HEK293 (cell line): ENCODE results near the gene ACSS1.

ENCODE experiments used
- CTCF ChIA-PET: fragments of 350-600 bp; formaldehyde crosslinking; extraction: SDS; loops from one replicate; lab custom pipeline; 2021; ENCODE audit warnings: antibody characterized with exemption; lab: Yijun Ruan, JAX
- POLR2A ChIA-PET: fragments of 300-600 bp; formaldehyde crosslinking; extraction: SDS; loops from one replicate; lab custom pipeline; 2020; ENCODE audit warnings: antibody characterized with exemption, inconsistent platforms; lab: Yijun Ruan, JAX
- H3K27ac ChIP-seq: fragments of 200-500 bp; sonication (Bioruptor generic); 2 replicates; pipeline ENCODE4 v1.5.1; 2014; ENCODE audit warnings: low read depth, low read length, control low read depth, inconsistent platforms; ENCODE audit errors: extremely low read depth
- H3K36me3 ChIP-seq, 2 experiments: fragments of 200-500 bp in 1 of 2; sonication (Bioruptor generic) in 1 of 2; 1 replicate in 1 of 2; 2 replicates in 1 of 2; pipeline ENCODE4 v1.5.1; 2014 to 2017; ENCODE audit warnings: inconsistent platforms in 2 of 2, low read length in 2 of 2; ENCODE audit not compliant: control insufficient read depth in 2 of 2, insufficient read depth in 1 of 2
- H3K4me1 ChIP-seq: fragments of 200-500 bp; sonication (Bioruptor generic); 2 replicates; pipeline ENCODE4 v1.5.1; 2014; ENCODE audit warnings: mild to moderate bottlenecking, low read length, inconsistent platforms; ENCODE audit not compliant: control insufficient read depth, insufficient read depth
- H3K4me3 ChIP-seq: 2 replicates; pipeline ENCODE4 v1.5.1; 2011; ENCODE audit warnings: low read depth, mild to moderate bottlenecking, control low read depth, low read length, moderate library complexity
- H3K9me3 ChIP-seq: fragments of 200-500 bp; sonication (Bioruptor generic); 2 replicates; pipeline ENCODE4 v1.5.1; 2014; ENCODE audit warnings: low read depth, low read length, inconsistent platforms; ENCODE audit not compliant: control insufficient read depth, insufficient read depth
- BCL11B ChIP-seq: fragments of 450-650 bp; formaldehyde crosslinking; IDR thresholded peaks from 2 replicates; pipeline ENCODE4 v1.5.1; 2016; ENCODE audit warnings: low read depth, missing biosample characterization, missing genetic modification characterization
- EGR2 ChIP-seq: fragments of 450-650 bp; formaldehyde crosslinking; IDR thresholded peaks from 2 replicates; pipeline ENCODE4 v1.5.1; 2016; ENCODE audit warnings: low read depth, missing biosample characterization, missing genetic modification characterization
- GFI1B ChIP-seq: fragments of 450-650 bp; formaldehyde crosslinking; IDR thresholded peaks from 2 replicates; pipeline ENCODE4 v1.5.1; 2016; ENCODE audit warnings: missing biosample characterization, missing genetic modification characterization
- HOXD13 ChIP-seq: sonication (generic); formaldehyde crosslinking; IDR thresholded peaks from 2 replicates; pipeline ENCODE4 v1.8.0; 2022; ENCODE audit warnings: missing genetic modification reagents, borderline replicate concordance
- PRDM1 ChIP-seq: fragments of 450-650 bp; formaldehyde crosslinking; IDR thresholded peaks from 2 replicates; pipeline ENCODE4; 2016; ENCODE audit warnings: missing biosample characterization, missing genetic modification characterization
- SCRT1 ChIP-seq: fragments of 450-650 bp; formaldehyde crosslinking; IDR thresholded peaks from 2 replicates; pipeline ENCODE4 v1.5.1; 2016; ENCODE audit warnings: missing biosample characterization, missing genetic modification characterization, borderline replicate concordance
- ZNF112 ChIP-seq: fragments of 450-650 bp; formaldehyde crosslinking; IDR thresholded peaks from 2 replicates; pipeline ENCODE4 v1.5.0; 2017; ENCODE audit warnings: missing biosample characterization, missing genetic modification characterization
- ZNF138 ChIP-seq: fragments of 450-650 bp; formaldehyde crosslinking; IDR thresholded peaks from 2 replicates; pipeline ENCODE4 v1.5.1; 2016; ENCODE audit warnings: missing biosample characterization, missing genetic modification characterization, borderline replicate concordance
- ZNF16 ChIP-seq: fragments of 450-650 bp; formaldehyde crosslinking; IDR thresholded peaks from 2 replicates; pipeline ENCODE4 v1.5.1; 2016; ENCODE audit warnings: low read depth, missing biosample characterization, missing genetic modification characterization
- ZNF335 ChIP-seq: fragments of 450-650 bp; formaldehyde crosslinking; conservative IDR thresholded peaks from 2 replicates; pipeline ENCODE4 v1.5.1; 2016; ENCODE audit warnings: missing biosample characterization, missing genetic modification characterization
- ZNF366 ChIP-seq: fragments of 450-650 bp; formaldehyde crosslinking; conservative IDR thresholded peaks from 2 replicates; pipeline ENCODE4 v1.5.1; 2016; ENCODE audit warnings: missing biosample characterization, missing genetic modification characterization
- ZNF600 ChIP-seq: fragments of 450-650 bp; formaldehyde crosslinking; IDR thresholded peaks from 2 replicates; pipeline ENCODE4 v1.5.1; 2016; ENCODE audit warnings: missing biosample characterization, missing genetic modification characterization
- ZNF660 ChIP-seq: fragments of 450-650 bp; IDR thresholded peaks from 2 replicates; pipeline ENCODE4 v1.5.1; 2018; ENCODE audit warnings: missing biosample characterization, mild to moderate bottlenecking, missing genetic modification characterization
- ZNF707 ChIP-seq: fragments of 450-650 bp; formaldehyde crosslinking; IDR thresholded peaks from 2 replicates; pipeline ENCODE4 v1.5.1; 2016; ENCODE audit warnings: missing biosample characterization, missing genetic modification characterization
- TF ChIP-seq, protein P1 (sequence below): fragments of 450-650 bp; formaldehyde crosslinking; IDR thresholded peaks from 2 replicates; pipeline ENCODE4 v1.5.1; 2016; ENCODE audit warnings: missing biosample characterization, missing genetic modification characterization
- TF ChIP-seq, protein P2 (sequence below): fragments of 450-650 bp; formaldehyde crosslinking; conservative IDR thresholded peaks from 2 replicates; pipeline ENCODE4 v1.5.1; 2016; ENCODE audit warnings: low read depth, missing biosample characterization, missing genetic modification characterization
- TF ChIP-seq, protein P3 (sequence below): fragments of 450-650 bp; formaldehyde crosslinking; conservative IDR thresholded peaks from 2 replicates; pipeline ENCODE4 v1.5.1; 2016; ENCODE audit warnings: low read depth, missing biosample characterization, missing genetic modification characterization

The ACSS1 gene

DNA sequence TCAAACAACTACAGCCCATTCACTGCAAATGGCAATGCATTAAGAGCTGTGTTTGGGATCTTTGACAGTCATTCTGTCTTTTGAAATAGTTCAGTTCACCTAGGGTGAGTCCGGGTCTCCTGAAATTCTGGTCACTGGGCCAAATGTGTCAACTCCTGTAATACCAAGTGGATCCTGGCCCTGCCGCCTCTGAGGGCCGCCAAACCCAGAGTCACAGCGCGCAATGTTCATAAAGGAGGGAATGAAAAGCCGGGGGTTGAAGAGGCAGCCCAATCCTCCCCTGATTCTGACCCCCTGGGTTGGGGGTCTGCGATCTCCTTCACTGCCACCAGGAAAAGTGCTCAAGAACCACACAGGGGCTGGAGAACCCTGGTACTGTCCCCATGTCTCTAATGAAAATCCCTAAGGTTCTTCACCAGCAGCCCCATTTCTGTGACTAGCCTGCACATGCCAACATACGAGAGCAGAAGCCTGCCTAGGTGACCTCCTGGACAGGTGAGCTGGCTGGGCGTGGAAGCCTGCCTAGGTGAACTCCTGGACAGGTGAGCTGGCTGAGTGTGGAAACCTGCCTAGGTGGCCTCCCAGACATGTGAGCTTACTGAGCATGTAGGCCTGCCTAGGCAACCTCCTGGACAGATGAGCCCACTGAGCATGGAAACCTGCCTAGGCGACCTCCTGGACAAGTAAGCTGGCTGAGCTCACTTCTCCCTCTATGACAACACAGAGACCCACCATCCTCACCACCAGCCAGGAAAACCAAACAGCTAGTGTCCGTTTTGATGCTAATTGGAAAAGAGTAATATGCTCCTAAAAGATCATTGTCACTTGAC lies 49.3 kb downstream of the ACSS1 start:
- H3K4me3 ChIP-seq, result no peak overlapping the region
- H3K27ac ChIP-seq, result no peak overlapping the region
- H3K4me1 ChIP-seq, result no peaks in the 10 kb centered on the region
- TF ChIP-seq ZNF335 (tag by site-specific recombination) (no peak), ZNF16 (no peak), GFI1B (tag by site-specific recombination) (no peak), ZNF138 (tag by site-specific recombination) (no peak), PRDM1 (no peak), HOXD13 (CRISPR knock-in tag) (no peak), ZNF660 (tag by site-specific recombination) (no peak), ZNF600 (no peak), BCL11B (no peak), ZNF366 (no peak), ZNF707 (no peak), EGR2 (tag by site-specific recombination) (no peak)
- TF ChIP-seq, protein P1, sequence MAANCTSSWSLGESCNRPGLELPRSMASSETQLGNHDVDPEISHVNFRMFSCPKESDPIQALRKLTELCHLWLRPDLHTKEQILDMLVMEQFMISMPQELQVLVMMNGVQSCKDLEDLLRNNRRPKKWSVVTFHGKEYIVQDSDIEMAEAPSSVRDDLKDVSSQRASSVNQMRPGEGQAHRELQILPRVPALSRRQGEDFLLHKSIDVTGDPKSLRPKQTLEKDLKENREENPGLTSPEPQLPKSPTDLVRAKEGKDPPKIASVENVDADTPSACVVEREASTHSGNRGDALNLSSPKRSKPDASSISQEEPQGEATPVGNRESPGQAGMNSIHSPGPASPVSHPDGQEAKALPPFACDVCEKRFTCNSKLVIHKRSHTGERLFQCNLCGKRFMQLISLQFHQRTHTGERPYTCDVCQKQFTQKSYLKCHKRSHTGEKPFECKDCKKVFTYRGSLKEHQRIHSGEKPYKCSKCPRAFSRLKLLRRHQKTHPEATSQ (tag by site-specific recombination), result no peak
- H3K36me3 ChIP-seq, result peaks cover 0 to 31% of the 10 kb centered on the region in 2 experiments; a peak in 1 of 3 replicates
- POLR2A ChIA-PET, result no interaction called here
- CTCF ChIA-PET, result interaction anchor here (1.1 to 1.4 kb wide), 3 partner anchors 15 to 391 kb away, joined by 3 to 5 read pairs (median 4); no protein-coding TSS in a partner anchor
- H3K9me3 ChIP-seq, result no peaks in the 10 kb centered on the region

DNA sequence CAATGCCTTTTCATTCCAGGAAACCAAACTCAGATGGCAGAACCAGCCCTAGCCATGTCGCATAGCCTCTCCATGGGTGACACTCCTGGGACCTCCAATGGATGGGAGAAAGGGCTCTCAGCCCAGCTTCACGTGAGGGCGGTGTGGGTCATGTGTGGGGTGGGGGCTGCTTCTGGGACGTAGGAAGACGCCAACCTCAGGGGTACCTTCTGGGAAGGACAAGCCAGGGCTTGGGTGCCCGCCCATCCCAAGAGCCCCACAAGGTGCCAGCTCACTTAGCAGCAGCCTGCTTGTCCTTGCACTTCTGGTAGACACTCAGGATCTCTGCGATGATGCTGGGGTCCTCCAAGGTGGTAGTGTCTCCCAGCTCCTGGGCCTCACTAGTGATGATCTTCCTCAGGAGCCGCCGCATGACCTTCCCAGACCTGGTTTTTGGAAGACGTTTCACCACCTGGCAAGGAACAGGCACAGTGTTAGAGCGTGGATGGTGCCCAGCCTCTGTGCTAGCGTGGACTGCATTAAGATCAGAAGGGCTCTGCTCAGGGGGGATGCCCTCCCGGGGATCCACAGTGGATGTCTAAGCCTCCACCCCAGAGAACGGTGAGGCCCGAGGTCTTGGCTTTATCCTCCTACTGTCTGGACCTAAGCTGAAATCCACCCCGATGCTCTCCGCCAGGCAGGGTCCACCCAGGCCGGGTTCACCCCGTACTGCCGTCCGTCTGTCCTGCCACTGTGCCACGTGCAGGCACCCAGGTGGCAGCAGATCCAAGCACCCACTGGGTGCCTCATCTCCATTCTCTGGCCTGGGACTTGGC lies 50.2 kb downstream of the ACSS1 start:
- POLR2A ChIA-PET, result no interaction called here
- H3K36me3 ChIP-seq, result peaks cover 0 to 29% of the 10 kb centered on the region in 2 experiments; a peak in 1 of 3 replicates

More for the DNA sequence above, 50.2 kb downstream of the ACSS1 start:
- Histone ChIP-seq H3K9me3 (no peaks in the 10 kb centered on the region), H3K4me1 (no peaks in the 10 kb centered on the region), H3K4me3 (no peak overlapping the region), H3K27ac (no peak overlapping the region)
- CTCF ChIA-PET, result no interaction called here
- TF ChIP-seq, protein P2, sequence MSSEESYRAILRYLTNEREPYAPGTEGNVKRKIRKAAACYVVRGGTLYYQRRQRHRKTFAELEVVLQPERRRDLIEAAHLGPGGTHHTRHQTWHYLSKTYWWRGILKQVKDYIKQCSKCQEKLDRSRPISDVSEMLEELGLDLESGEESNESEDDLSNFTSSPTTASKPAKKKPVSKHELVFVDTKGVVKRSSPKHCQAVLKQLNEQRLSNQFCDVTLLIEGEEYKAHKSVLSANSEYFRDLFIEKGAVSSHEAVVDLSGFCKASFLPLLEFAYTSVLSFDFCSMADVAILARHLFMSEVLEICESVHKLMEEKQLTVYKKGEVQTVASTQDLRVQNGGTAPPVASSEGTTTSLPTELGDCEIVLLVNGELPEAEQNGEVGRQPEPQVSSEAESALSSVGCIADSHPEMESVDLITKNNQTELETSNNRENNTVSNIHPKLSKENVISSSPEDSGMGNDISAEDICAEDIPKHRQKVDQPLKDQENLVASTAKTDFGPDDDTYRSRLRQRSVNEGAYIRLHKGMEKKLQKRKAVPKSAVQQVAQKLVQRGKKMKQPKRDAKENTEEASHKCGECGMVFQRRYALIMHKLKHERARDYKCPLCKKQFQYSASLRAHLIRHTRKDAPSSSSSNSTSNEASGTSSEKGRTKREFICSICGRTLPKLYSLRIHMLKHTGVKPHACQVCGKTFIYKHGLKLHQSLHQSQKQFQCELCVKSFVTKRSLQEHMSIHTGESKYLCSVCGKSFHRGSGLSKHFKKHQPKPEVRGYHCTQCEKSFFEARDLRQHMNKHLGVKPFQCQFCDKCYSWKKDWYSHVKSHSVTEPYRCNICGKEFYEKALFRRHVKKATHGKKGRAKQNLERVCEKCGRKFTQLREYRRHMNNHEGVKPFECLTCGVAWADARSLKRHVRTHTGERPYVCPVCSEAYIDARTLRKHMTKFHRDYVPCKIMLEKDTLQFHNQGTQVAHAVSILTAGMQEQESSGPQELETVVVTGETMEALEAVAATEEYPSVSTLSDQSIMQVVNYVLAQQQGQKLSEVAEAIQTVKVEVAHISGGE (tag by site-specific recombination), result no peak
- TF ChIP-seq SCRT1 (tag by site-specific recombination) (no peak), ZNF112 (tag by site-specific recombination) (no peak)
- TF ChIP-seq, protein P3, sequence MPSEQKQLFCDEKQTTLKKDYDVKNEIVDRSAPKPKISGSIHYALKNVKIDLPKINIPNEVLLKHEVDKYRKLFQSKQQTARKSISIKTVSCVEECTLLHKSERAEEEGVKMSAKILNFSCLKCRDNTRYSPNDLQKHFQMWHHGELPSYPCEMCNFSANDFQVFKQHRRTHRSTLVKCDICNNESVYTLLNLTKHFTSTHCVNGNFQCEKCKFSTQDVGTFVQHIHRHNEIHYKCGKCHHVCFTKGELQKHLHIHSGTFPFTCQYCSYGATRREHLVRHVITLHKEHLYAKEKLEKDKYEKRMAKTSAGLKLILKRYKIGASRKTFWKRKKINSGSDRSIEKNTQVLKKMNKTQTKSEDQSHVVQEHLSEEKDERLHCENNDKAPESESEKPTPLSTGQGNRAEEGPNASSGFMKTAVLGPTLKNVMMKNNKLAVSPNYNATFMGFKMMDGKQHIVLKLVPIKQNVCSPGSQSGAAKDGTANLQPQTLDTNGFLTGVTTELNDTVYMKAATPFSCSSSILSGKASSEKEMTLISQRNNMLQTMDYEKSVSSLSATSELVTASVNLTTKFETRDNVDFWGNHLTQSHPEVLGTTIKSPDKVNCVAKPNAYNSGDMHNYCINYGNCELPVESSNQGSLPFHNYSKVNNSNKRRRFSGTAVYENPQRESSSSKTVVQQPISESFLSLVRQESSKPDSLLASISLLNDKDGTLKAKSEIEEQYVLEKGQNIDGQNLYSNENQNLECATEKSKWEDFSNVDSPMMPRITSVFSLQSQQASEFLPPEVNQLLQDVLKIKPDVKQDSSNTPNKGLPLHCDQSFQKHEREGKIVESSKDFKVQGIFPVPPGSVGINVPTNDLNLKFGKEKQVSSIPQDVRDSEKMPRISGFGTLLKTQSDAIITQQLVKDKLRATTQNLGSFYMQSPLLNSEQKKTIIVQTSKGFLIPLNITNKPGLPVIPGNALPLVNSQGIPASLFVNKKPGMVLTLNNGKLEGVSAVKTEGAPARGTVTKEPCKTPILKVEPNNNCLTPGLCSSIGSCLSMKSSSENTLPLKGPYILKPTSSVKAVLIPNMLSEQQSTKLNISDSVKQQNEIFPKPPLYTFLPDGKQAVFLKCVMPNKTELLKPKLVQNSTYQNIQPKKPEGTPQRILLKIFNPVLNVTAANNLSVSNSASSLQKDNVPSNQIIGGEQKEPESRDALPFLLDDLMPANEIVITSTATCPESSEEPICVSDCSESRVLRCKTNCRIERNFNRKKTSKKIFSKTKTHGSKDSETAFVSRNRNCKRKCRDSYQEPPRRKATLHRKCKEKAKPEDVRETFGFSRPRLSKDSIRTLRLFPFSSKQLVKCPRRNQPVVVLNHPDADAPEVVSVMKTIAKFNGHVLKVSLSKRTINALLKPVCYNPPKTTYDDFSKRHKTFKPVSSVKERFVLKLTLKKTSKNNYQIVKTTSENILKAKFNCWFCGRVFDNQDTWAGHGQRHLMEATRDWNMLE, result no peak
